Right atrium auricular region (tissue), 2 donors: ENCODE data around the gene ALDH1A3. TPM values are rescaled to one million over a fixed set of nuclear protein-coding genes. Genes with fewer than 3 reads are reported as not detected.

Experiments
- DNase-seq: peaks from one replicate; pipeline ENCODE4 v3.0.0-alpha.2; 2019; ENCODE audit warnings: low spot score
- H3K27ac ChIP-seq, 2 donors: fragments of 200-600 bp; sonication (generic); 1 replicate in 1 of 2; 2 replicates in 1 of 2; pipeline ENCODE4 v1.5.1; 2016 to 2019
- H3K27me3 ChIP-seq, 2 donors: fragments of 200-600 bp; sonication (generic); one replicate each; pipeline versions ENCODE4 v1.5.1 to v1.6.0; 2017 to 2019
- H3K36me3 ChIP-seq: fragments of 200-600 bp; sonication (generic); one replicate; pipeline ENCODE4 v1.5.1; 2016
- H3K4me1 ChIP-seq, 2 donors: fragments of 200-600 bp; sonication (generic); one replicate each; pipeline versions ENCODE4 v1.5.1 to v1.6.0; 2017 to 2019
- H3K4me3 ChIP-seq, 2 donors: fragments of 200-600 bp; sonication (generic); 1 replicate in 1 of 2; 2 replicates in 1 of 2; pipeline ENCODE4 v1.5.1; 2017 to 2019; ENCODE audit warnings: mild to moderate bottlenecking in 1 of 2, moderate library complexity in 1 of 2
- H3K9me3 ChIP-seq, 2 donors: fragments of 200-600 bp; sonication (generic); one replicate each; pipeline ENCODE4 v1.5.1; 2019
- total RNA-seq, 2 donors: library from RNA; depleted of rRNA; stranded (reverse); fragments of >200 nt; gene quantifications; one replicate each; pipeline ENCODE4 v1.1.0, GENCODE V29; 2016
- TF ChIP-seq, protein P1 (sequence below), 2 donors: fragments of 200-600 bp; sonication (generic); IDR thresholded peaks; one replicate each; pipeline ENCODE4 v1.5.1; 2019; ENCODE audit warnings: antibody characterized with exemption in 2 of 2

The ALDH1A3 gene
- total RNA-seq, 2 donors from 2014 or later = 14.7 to 19.7 TPM

GRCh38 chr15:100939791-100940190 is 60.2 kb downstream of the ALDH1A3 start:
- no peaks in the 10 kb centered on the region for H3K27me3 ChIP-seq
- H3K36me3 ChIP-seq = no peaks in the 10 kb centered on the region
- H3K9me3 ChIP-seq = peaks cover 0 to 6% of the 10 kb centered on the region in 2 donors
- TF ChIP-seq, protein P1, sequence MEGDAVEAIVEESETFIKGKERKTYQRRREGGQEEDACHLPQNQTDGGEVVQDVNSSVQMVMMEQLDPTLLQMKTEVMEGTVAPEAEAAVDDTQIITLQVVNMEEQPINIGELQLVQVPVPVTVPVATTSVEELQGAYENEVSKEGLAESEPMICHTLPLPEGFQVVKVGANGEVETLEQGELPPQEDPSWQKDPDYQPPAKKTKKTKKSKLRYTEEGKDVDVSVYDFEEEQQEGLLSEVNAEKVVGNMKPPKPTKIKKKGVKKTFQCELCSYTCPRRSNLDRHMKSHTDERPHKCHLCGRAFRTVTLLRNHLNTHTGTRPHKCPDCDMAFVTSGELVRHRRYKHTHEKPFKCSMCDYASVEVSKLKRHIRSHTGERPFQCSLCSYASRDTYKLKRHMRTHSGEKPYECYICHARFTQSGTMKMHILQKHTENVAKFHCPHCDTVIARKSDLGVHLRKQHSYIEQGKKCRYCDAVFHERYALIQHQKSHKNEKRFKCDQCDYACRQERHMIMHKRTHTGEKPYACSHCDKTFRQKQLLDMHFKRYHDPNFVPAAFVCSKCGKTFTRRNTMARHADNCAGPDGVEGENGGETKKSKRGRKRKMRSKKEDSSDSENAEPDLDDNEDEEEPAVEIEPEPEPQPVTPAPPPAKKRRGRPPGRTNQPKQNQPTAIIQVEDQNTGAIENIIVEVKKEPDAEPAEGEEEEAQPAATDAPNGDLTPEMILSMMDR (IDR thresholded peaks at IDR 0.05) = no peak
- DNase-seq = no peak
- no peak overlapping the region for H3K27ac ChIP-seq
- no peak overlapping the region for H3K4me3 ChIP-seq
- H3K4me1 ChIP-seq = peaks cover 0 to 10% of the 10 kb centered on the region in 2 donors

DNA sequence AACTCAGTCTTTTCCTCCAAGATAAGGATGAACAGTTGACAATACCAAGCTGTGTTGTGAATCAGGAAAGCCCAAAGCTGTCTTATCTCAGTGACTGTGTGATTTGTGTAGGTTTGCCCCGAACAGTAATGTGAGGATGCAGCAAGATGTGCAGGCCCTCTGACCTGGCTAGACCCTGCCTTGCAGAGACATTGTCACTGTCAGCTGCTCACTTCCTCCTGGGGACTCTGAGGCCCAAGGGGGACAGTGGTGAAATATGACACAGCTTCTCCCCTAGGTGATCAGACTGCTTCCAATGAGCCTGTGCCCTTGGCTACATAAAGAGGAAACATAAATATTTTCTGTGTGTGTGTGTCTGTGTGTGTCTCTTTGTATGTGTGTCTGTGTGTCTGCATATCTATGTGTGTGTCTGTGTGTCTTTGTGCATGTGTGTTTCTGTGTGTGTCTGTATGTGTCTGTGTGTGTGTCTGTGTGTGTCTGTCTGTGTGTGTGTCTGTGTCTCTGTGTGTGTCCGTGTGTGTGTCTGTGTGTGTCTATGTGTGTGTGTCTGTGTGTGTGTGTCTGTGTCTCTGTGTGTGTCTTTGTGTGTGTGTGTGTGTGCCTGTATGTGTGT is 61.2 kb downstream of the ALDH1A3 start:
- Histone ChIP-seq H3K27ac (no peak overlapping the region), H3K36me3 (no peaks in the 10 kb centered on the region), H3K4me3 (no peak overlapping the region), H3K4me1 (peaks cover 0 to 10% of the 10 kb centered on the region in 2 donors), H3K9me3 (peaks cover 0 to 6% of the 10 kb centered on the region in 2 donors), H3K27me3 (no peaks in the 10 kb centered on the region)
- no peak for DNase-seq
- TF ChIP-seq, protein P1 (IDR thresholded peaks at IDR 0.05) = no peak

DNA sequence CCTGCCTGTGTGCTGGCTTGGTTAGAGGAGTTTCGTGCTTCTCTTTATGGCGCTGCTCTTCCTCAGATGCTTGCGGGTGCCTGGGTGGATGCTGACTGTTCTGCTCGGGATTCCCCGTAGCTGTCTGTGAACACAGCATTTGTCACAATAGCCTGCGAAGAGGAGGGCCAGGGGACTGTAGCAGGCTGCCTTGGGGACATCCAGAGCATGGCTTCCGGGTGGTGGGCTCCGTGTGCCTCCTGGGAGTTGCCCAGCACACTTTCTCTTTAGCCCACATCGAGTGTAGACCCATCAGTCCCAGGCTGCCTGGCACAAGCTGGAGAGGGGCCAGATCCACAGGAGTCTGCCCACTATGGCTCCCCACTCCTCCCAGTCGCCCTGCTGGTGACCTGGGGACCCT is 61.9 kb downstream of the ALDH1A3 start:
- H3K9me3 ChIP-seq = peaks cover 0 to 2% of the 10 kb centered on the region in 2 donors
- peaks cover 0 to 10% of the 10 kb centered on the region in 2 donors for H3K4me1 ChIP-seq
- no peaks in the 10 kb centered on the region for H3K36me3 ChIP-seq
- H3K27me3 ChIP-seq = no peaks in the 10 kb centered on the region
- no peak overlapping the region for H3K4me3 ChIP-seq
- no peak for DNase-seq
- no peak overlapping the region for H3K27ac ChIP-seq
- TF ChIP-seq, protein P1 (IDR thresholded peaks at IDR 0.05) = no peak

GRCh38 chr15:100942656-100943425 is 63.2 kb downstream of the ALDH1A3 start:
- TF ChIP-seq, protein P1 (IDR thresholded peaks at IDR 0.05) = no peak
- Histone ChIP-seq H3K27me3 (no peaks in the 10 kb centered on the region), H3K36me3 (no peaks in the 10 kb centered on the region), H3K27ac (no peak overlapping the region), H3K4me1 (peaks cover 0 to 10% of the 10 kb centered on the region in 2 donors), H3K4me3 (no peak overlapping the region), H3K9me3 (no peaks in the 10 kb centered on the region)
- no peak for DNase-seq

- Histone ChIP-seq H3K4me3 (no peak overlapping the region), H3K9me3 (no peaks in the 10 kb centered on the region), H3K27me3 (no peaks in the 10 kb centered on the region), H3K36me3 (no peaks in the 10 kb centered on the region), H3K4me1 (peaks cover 0 to 10% of the 10 kb centered on the region in 2 donors), H3K27ac (no peak overlapping the region)
- DNase-seq = no peak
- TF ChIP-seq, protein P1 (IDR thresholded peaks at IDR 0.05) = no peak
Measured at GRCh38 chr15:100944244-100944895, 64.7 kb downstream of the ALDH1A3 start.
